NCI-H460 (cell line): ENCODE results near the gene POLR2M. TPM values are rescaled to one million over a fixed set of nuclear protein-coding genes. Genes with fewer than 3 reads are reported as not detected.

Experiments used
- DNase-seq: peaks from one replicate; pipeline ENCODE4 v3.0.0-alpha.2; 2016; ENCODE audit warnings: low read depth; ENCODE audit errors: extremely low read depth
- polyA plus RNA-seq: library from polyadenylated mRNA; depleted of rRNA; stranded (reverse); fragments of >200 nt; gene quantifications from 2 replicates; pipeline ENCODE4 v1.2.3, GENCODE V29; 2014; cell fraction: nucleus; rRNA removed
- total RNA-seq: library from RNA; depleted of rRNA; stranded (reverse); fragments of >200 nt; shearing (Covaris generic); gene quantifications from 2 replicates; pipeline ENCODE4 v1.2.3, GENCODE V29; 2014; rRNA removed

The POLR2M gene
- 175 and 194 TPM in 2 replicates for total RNA-seq
- 22.1 and 32.4 TPM in 2 replicates for polyA plus RNA-seq

- DNase-seq, result peak; percentile 94
These were observed at the start of gene POLR2M for GRCh38 chr15:57706405-57707209. POLR2M (plus strand) TSS chr15:57706714; CDS start chr15:57706843, 129 bp downstream.

GRCh38 chr15:57657619-57658018 lies 48.9 kb upstream of the POLR2M start:
- no peak for DNase-seq

GRCh38 chr15:57662091-57662744 lies 44.3 kb upstream of the POLR2M start:
- no peak for DNase-seq

- DNase-seq, result no peak
These were observed 43.7 kb upstream of the POLR2M start for GRCh38 chr15:57662802-57663201.

- DNase-seq, result no peak
These were observed 43.3 kb upstream of the POLR2M start for GRCh38 chr15:57663262-57663661.

GRCh38 chr15:57665194-57665593 lies 41.3 kb upstream of the POLR2M start:
- DNase-seq, result no peak

GRCh38 chr15:57665939-57666338 lies 40.6 kb upstream of the POLR2M start:
- no peak for DNase-seq

GRCh38 chr15:57667171-57667849 lies 39.2 kb upstream of the POLR2M start:
- DNase-seq, result peak; percentile 40

GRCh38 chr15:57668016-57668415 lies 38.5 kb upstream of the POLR2M start:
- no peak for DNase-seq

- no peak for DNase-seq
These were observed 34.9 kb upstream of the POLR2M start for GRCh38 chr15:57671636-57672035.

GRCh38 chr15:57675481-57676181 lies 30.9 kb upstream of the POLR2M start:
- no peak for DNase-seq

GRCh38 chr15:57676585-57676984 lies 29.9 kb upstream of the POLR2M start:
- no peak for DNase-seq

GRCh38 chr15:57677204-57677603 lies 29.3 kb upstream of the POLR2M start:
- no peak for DNase-seq

GRCh38 chr15:57680021-57680420 lies 26.5 kb upstream of the POLR2M start:
- no peak for DNase-seq

- no peak for DNase-seq
These were observed 25.5 kb upstream of the POLR2M start for GRCh38 chr15:57681011-57681410.

GRCh38 chr15:57683481-57683880 lies 23.0 kb upstream of the POLR2M start:
- DNase-seq, result no peak

- DNase-seq, result no peak
These were observed 21.9 kb upstream of the POLR2M start for GRCh38 chr15:57684491-57685151.

- peak; percentile 67 for DNase-seq
These were observed 21.0 kb upstream of the POLR2M start for GRCh38 chr15:57685306-57686095.

- DNase-seq, result peak; percentile 52
These were observed 19.9 kb upstream of the POLR2M start for GRCh38 chr15:57686657-57687056.
